Vagina (tissue), 2 donors: ENCODE results near the gene STX1B. TPM values are rescaled to one million over a fixed set of nuclear protein-coding genes. Genes with fewer than 3 reads are reported as not detected.

ENCODE experiments used
- DNase-seq, 2 donors: peaks; one replicate each; pipeline ENCODE4 v3.0.0-alpha.2; 2017; ENCODE audit errors: extremely low spot score in 2 of 2
- H3K27ac ChIP-seq: fragments of 200-600 bp; sonication (generic); one replicate; pipeline ENCODE4 v1.5.1; 2019
- H3K27me3 ChIP-seq: fragments of 200-600 bp; sonication (generic); one replicate; pipeline ENCODE4 v1.5.1; 2019
- H3K36me3 ChIP-seq, 2 donors: fragments of 200-600 bp; sonication (generic); one replicate each; pipeline ENCODE4 v1.5.1; 2017 to 2019
- H3K4me1 ChIP-seq: fragments of 200-600 bp; sonication (generic); one replicate; pipeline ENCODE4 v1.5.1; 2019
- H3K4me3 ChIP-seq, 2 donors: fragments of 200-600 bp; sonication (generic); 1 replicate in 1 of 2; 2 replicates in 1 of 2; pipeline ENCODE4 v1.5.1; 2016 to 2019
- H3K9me3 ChIP-seq: fragments of 200-600 bp; sonication (generic); one replicate; pipeline ENCODE4 v1.5.1; 2019
- CTCF ChIP-seq, 3 experiments: fragments of 450-650 bp in 2 of 3; fragments of 200-600 bp in 1 of 3; sonication (generic) in 1 of 3; IDR thresholded peaks; one replicate each; pipeline ENCODE4 v1.5.1; 2017 to 2019; ENCODE audit warnings: antibody characterized with exemption in 3 of 3, mild to moderate bottlenecking in 2 of 3, moderate library complexity in 2 of 3
- POLR2A ChIP-seq, 2 donors: fragments of 450-650 bp; IDR thresholded peaks; one replicate each; pipeline ENCODE4 v1.6.1; 2017; ENCODE audit warnings: antibody characterized with exemption in 2 of 2, mild to moderate bottlenecking in 2 of 2, moderate library complexity in 2 of 2
- POLR2AphosphoS5 ChIP-seq, 2 donors: sonication (generic); formaldehyde crosslinking; IDR thresholded peaks; one replicate each; pipeline ENCODE4 v1.9.0; 2017; ENCODE audit warnings: antibody characterized with exemption in 2 of 2, mild to moderate bottlenecking in 2 of 2, low read depth in 1 of 2; ENCODE audit not compliant: insufficient read depth in 1 of 2
- intact Hi-C: fragments of 100-400 bp; cut with DNase I; formaldehyde crosslinking; loops from one replicate; pipeline ENCODE4 v1.15.1; 2023
- total RNA-seq: library from RNA; depleted of rRNA; stranded (reverse); fragments of >200 nt; gene quantifications from one replicate; pipeline ENCODE4 v1.2.3, GENCODE V29; 2016

STX1B gene
- total RNA-seq, 1 donor from 2014 or later: 4.7 TPM

DNA sequence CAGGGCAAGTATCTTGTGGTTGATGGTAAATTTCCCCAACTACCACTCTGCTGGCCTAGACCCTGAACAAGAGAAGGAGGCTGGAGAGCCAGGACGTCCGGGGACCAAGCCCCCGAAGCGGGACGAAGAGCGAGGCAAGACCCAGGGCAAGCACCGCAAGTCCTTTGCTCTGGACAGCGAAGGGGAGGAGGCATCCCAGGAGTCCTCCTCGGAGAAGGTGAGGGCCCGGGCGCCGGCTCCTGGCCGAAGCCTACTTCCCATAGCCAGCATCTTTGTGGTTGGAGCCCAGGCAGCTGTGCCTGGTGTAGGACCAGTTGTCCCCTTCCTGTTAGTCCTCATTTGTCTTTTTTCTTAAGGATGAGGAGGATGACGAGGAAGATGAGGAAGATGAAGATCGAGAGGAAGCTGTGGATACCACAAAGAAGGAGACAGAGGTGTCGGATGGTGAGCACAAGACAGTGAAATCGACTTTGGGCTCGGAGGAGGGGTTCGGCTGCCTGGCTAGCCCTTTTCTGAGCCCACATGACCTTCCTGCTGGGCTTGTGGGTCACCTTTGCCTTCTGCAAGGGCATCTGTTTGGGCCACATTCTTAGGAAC is 41.1 kb downstream of the STX1B start:
- Histone ChIP-seq H3K36me3 (peaks cover 0 to 98% of the 10 kb centered on the region in 2 donors), H3K4me3 (no peak overlapping the region), H3K27me3 (no peaks in the 10 kb centered on the region), H3K4me1 (no peaks in the 10 kb centered on the region), H3K27ac (no peak overlapping the region), H3K9me3 (no peaks in the 10 kb centered on the region)
- TF ChIP-seq CTCF (IDR thresholded peaks at IDR 0.05) (no peak), POLR2A (IDR thresholded peaks at IDR 0.05) (no peak), POLR2AphosphoS5 (IDR thresholded peaks at IDR 0.05; ENCODE audit: insufficient read depth in 1 of 2, low read depth in 1 of 2) (no peak)
- intact Hi-C loops: no loop called here
- no peak for DNase-seq

DNA sequence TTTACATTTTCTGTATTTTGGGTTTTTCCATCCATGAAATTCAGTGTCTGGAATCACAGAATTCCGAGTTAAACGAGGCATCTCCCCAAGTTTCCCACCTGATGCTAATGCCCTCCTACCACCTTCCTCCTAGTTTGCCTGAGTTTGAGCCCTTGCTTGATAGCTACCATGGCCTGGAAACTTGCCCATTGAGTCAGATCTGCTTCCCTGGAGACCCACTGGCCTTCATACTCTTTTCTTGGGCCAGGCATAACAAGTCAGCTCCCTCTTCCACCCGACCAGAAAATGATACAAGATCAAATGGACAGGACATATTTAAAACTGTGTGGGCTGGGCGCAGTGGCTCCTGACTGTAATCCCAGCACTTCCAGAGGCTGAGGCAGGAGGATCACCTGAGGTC is 42.6 kb downstream of the STX1B start:
- Histone ChIP-seq H3K4me3 (no peak overlapping the region), H3K27ac (no peak overlapping the region), H3K27me3 (no peaks in the 10 kb centered on the region), H3K36me3 (peaks cover 0 to 98% of the 10 kb centered on the region in 2 donors), H3K4me1 (no peaks in the 10 kb centered on the region), H3K9me3 (no peaks in the 10 kb centered on the region)
- DNase-seq: no peak
- intact Hi-C loops: no loop called here
- TF ChIP-seq CTCF (IDR thresholded peaks at IDR 0.05): no peak
- TF ChIP-seq POLR2AphosphoS5 (IDR thresholded peaks at IDR 0.05; ENCODE audit: insufficient read depth in 1 of 2, low read depth in 1 of 2): no peak
- TF ChIP-seq POLR2A (IDR thresholded peaks at IDR 0.05): no peak

- H3K9me3 ChIP-seq: no peaks in the 10 kb centered on the region
- H3K4me1 ChIP-seq: no peaks in the 10 kb centered on the region
- no peak for DNase-seq
- H3K4me3 ChIP-seq: no peak overlapping the region
- TF ChIP-seq CTCF (IDR thresholded peaks at IDR 0.05) (no peak), POLR2A (IDR thresholded peaks at IDR 0.05) (no peak), POLR2AphosphoS5 (IDR thresholded peaks at IDR 0.05; ENCODE audit: insufficient read depth in 1 of 2, low read depth in 1 of 2) (no peak)
- peaks cover 0 to 98% of the 10 kb centered on the region in 2 donors for H3K36me3 ChIP-seq
- intact Hi-C loops: no loop called here
- H3K27me3 ChIP-seq: no peaks in the 10 kb centered on the region
- H3K27ac ChIP-seq: no peak overlapping the region
Observed at GRCh38 chr16:30966033-30966619, 44.3 kb downstream of the STX1B start.

DNA sequence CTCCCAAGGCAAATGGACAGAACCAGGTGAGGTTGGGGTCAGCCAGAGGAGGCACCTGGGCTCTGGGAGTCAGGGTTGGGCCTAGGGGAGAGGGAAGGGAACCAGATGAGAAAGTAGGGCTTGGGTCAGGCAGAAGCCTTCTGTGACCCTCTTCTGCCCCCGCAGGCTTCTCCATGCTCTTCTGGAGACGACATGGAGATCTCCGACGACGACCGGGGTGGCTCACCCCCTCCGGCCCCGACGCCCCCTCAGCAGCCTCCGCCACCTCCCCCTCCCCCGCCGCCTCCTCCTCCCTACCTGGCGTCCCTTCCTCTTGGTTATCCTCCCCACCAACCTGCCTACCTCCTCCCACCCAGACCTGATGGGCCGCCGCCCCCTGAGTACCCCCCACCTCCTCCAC is 45.0 kb downstream of the STX1B start:
- H3K9me3 ChIP-seq: no peaks in the 10 kb centered on the region
- H3K4me1 ChIP-seq: no peaks in the 10 kb centered on the region
- no peak overlapping the region for H3K4me3 ChIP-seq
- no peak for DNase-seq
- no peak overlapping the region for H3K27ac ChIP-seq
- no peak for TF ChIP-seq POLR2AphosphoS5 (IDR thresholded peaks at IDR 0.05; ENCODE audit: insufficient read depth in 1 of 2, low read depth in 1 of 2)
- no peak for TF ChIP-seq CTCF (IDR thresholded peaks at IDR 0.05)
- no peak for TF ChIP-seq POLR2A (IDR thresholded peaks at IDR 0.05)
- intact Hi-C loops: no loop called here
- no peaks in the 10 kb centered on the region for H3K27me3 ChIP-seq
- H3K36me3 ChIP-seq: peaks cover 0 to 96% of the 10 kb centered on the region in 2 donors

DNA sequence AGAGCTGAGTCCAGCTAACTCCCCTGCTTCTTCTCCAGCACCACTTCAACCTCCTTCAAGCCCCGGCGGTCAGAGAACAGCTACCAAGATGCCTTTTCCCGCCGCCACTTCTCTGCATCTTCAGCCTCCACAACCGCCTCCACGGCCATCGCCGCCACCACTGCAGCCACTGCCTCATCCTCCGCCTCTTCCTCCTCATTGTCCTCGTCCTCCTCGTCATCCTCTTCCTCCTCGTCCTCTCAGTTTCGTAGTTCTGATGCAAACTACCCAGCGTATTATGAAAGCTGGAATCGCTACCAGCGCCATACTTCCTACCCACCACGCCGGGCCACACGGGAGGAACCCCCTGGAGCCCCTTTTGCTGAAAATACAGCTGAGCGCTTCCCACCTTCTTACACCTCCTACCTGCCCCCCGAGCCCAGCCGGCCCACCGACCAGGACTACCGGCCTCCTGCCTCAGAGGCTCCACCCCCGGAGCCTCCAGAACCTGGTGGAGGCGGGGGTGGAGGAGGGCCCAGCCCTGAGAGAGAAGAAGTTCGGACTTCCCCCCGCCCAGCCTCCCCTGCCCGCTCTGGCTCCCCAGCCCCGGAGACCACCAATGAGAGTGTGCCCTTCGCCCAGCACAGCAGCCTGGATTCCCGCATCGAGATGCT is 45.7 kb downstream of the STX1B start:
- Histone ChIP-seq H3K9me3 (no peaks in the 10 kb centered on the region), H3K27me3 (no peaks in the 10 kb centered on the region), H3K4me3 (no peak overlapping the region), H3K27ac (no peak overlapping the region), H3K36me3 (peaks cover 0 to 96% of the 10 kb centered on the region in 2 donors), H3K4me1 (peaks cover under 1% of the 10 kb centered on the region)
- TF ChIP-seq POLR2AphosphoS5 (IDR thresholded peaks at IDR 0.05; ENCODE audit: insufficient read depth in 1 of 2, low read depth in 1 of 2) (no peak), CTCF (IDR thresholded peaks at IDR 0.05) (no peak), POLR2A (IDR thresholded peaks at IDR 0.05) (no peak)
- intact Hi-C loops: no loop called here
- no peak for DNase-seq
